ENCODE data around the gene ATP11A. TPM values are rescaled to one million over a fixed set of nuclear protein-coding genes. Genes with fewer than 3 reads are reported as not detected.

Gene ATP11A
- total RNA-seq, 1 donor from 2014 or later: 70.9 TPM

DNA sequence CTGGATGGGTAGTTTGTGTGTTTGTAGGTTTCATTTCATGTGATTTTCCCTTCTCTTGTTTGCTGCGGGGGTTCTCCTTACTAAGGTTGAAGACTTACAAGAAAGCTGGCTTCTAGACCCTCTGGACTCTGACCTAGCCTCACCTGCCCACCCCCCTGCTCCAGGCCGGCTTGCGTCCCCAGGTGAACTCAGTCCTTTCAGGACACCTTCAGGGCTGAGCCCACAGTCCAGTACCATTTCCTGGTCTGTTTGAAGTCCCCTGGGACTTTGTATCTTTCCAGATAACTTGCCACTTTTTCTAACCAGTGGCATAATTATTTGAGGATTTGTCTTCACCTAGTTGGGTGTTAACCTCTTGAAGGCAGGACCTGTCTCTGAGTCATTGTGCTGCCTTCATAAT, 227.9 kb downstream of the ATP11A start:
- Mint-ChIP-seq H3K9me3 (no peaks in the 10 kb centered on the region), H3K36me3 (no peaks in the 10 kb centered on the region), H3K4me1 (ENCODE audit: unreplicated experiment) (peaks cover 23% of the 10 kb centered on the region), H3K27ac (no peak overlapping the region), H3K4me3 (no peak overlapping the region), H3K27me3 (no peaks in the 10 kb centered on the region)
- TF ChIP-seq CTCF (conservative IDR thresholded peaks at IDR 0.05): no peak
- DNase-seq (ENCODE audit: extremely low spot score, unreplicated experiment): no peak

DNA sequence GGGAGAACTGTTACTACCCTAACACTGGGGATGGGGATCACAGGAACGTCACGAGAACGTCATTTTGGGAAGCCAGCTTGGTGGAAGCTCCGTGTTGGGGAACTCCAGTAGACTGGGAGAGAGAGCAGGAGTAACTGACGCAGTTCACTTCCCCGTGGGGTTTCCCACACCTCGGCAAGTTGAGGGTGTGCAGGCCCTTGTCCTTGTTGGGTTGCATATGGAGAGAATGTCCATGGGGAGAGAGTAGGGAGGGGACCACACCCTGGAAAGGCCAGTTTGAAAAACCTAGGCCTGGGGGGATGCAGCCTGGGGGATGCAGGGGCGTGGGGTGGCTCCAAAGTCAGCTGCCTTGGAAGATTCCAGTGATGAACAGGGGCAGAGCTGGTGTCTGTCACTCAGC, 228.4 kb downstream of the ATP11A start:
- H3K27me3 Mint-ChIP-seq: no peaks in the 10 kb centered on the region
- H3K4me1 Mint-ChIP-seq (ENCODE audit: unreplicated experiment): peaks cover 23% of the 10 kb centered on the region
- no peak for TF ChIP-seq CTCF (conservative IDR thresholded peaks at IDR 0.05)
- H3K36me3 Mint-ChIP-seq: no peaks in the 10 kb centered on the region
- DNase-seq (ENCODE audit: extremely low spot score, unreplicated experiment): no peak
- H3K4me3 Mint-ChIP-seq: no peak overlapping the region
- H3K27ac Mint-ChIP-seq: no peak overlapping the region
- H3K9me3 Mint-ChIP-seq: no peaks in the 10 kb centered on the region

DNA sequence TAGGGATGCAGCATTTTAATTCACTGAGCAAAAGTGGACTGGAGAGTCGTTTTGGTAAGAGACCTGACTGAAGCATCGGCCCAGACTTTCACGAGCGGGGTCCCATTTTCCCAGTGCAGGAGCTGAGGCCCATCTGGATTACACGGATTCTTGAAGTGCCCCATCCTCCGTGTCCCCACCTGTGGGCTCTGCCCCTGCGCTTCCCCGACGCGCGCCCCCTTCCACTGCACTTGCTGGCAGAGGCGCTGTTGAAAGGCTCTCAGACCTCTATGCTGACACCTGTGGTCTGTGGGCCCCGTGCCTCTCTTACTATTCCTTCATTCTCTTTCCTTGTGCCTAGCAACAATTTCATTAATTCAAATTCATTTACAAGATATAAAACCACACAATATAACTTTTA, 228.9 kb downstream of the ATP11A start:
- Mint-ChIP-seq H3K27ac (no peak overlapping the region), H3K9me3 (no peaks in the 10 kb centered on the region), H3K36me3 (no peaks in the 10 kb centered on the region), H3K27me3 (no peaks in the 10 kb centered on the region), H3K4me3 (no peak overlapping the region), H3K4me1 (ENCODE audit: unreplicated experiment) (peaks cover 23% of the 10 kb centered on the region)
- no peak for TF ChIP-seq CTCF (conservative IDR thresholded peaks at IDR 0.05)
- DNase-seq (ENCODE audit: extremely low spot score, unreplicated experiment): no peak

DNA sequence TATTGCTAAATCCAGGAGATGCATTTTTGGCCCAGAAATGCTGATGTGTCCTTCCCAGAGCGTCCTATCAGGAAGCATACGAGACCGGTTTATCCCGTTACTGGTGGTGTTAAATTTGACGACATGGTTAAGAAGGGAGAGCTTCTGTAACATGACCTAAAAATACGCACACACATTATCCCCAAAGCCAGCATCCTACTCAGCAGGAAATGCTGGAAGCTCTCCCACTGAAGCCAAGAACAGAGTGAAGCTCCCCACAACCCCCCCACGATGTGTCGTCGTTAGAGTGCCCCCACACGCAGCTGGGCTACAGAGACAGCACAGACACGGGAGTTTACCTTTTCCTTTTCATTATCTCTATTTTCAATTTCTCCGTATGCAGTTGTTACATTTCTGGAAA, 234.1 kb downstream of the ATP11A start:
- no peak for DNase-seq (ENCODE audit: extremely low spot score, unreplicated experiment)
- Mint-ChIP-seq H3K36me3 (no peaks in the 10 kb centered on the region), H3K4me1 (ENCODE audit: unreplicated experiment) (peaks cover 14% of the 10 kb centered on the region), H3K27ac (no peak overlapping the region), H3K9me3 (no peaks in the 10 kb centered on the region), H3K4me3 (no peak overlapping the region), H3K27me3 (no peaks in the 10 kb centered on the region)
- no peak for TF ChIP-seq CTCF (conservative IDR thresholded peaks at IDR 0.05)

DNA sequence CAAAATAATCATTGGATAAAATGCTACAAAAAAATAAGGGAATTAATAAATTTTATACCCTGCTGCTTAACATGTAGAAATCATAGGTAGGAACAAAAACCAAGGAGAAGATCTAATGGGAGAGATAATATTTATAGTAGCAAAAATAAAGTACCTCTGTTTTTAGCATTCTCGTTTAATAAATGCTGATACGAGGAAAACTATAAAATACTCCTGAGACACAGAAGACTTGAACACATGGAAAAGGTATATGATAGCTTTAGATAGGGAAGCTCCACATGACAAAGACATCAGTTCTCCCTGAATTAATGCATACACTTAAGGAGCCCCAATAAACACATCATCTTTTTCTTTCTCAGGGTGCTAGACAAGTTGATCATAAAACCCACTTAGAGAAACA, 234.5 kb downstream of the ATP11A start:
- Mint-ChIP-seq H3K9me3 (no peaks in the 10 kb centered on the region), H3K4me1 (ENCODE audit: unreplicated experiment) (peaks cover 18% of the 10 kb centered on the region), H3K27me3 (no peaks in the 10 kb centered on the region), H3K4me3 (no peak overlapping the region), H3K27ac (no peak overlapping the region), H3K36me3 (no peaks in the 10 kb centered on the region)
- no peak for DNase-seq (ENCODE audit: extremely low spot score, unreplicated experiment)
- no peak for TF ChIP-seq CTCF (conservative IDR thresholded peaks at IDR 0.05)

- no peaks in the 10 kb centered on the region for H3K27me3 Mint-ChIP-seq
- no peak overlapping the region for H3K4me3 Mint-ChIP-seq
- H3K9me3 Mint-ChIP-seq: no peaks in the 10 kb centered on the region
- no peak for DNase-seq (ENCODE audit: extremely low spot score, unreplicated experiment)
- H3K36me3 Mint-ChIP-seq: no peaks in the 10 kb centered on the region
- H3K27ac Mint-ChIP-seq: no peak overlapping the region
- H3K4me1 Mint-ChIP-seq (ENCODE audit: unreplicated experiment): peaks cover 25% of the 10 kb centered on the region
- TF ChIP-seq CTCF (conservative IDR thresholded peaks at IDR 0.05): no peak
Observed at GRCh38 chr13:112926003-112926402, 236.2 kb downstream of the ATP11A start.
